Retinal pigment epithelial cell (primary cell): ENCODE measurements around the gene TBC1D9.
"Not testable (repeated sequence)": the region's sequence is repeated elsewhere in the genome, so short reads cannot be mapped to it uniquely, and the experiment has no call there.

Experiments used
- DNase-seq: peaks from one replicate; pipeline ENCODE4 v3.0.0-alpha.2; 2010; ENCODE audit warnings: low read depth
- H3K4me3 ChIP-seq: 2 replicates; pipeline ENCODE4 v1.5.1; 2011; ENCODE audit warnings: mild to moderate bottlenecking, low read length, control low read depth, moderate library complexity
- TF ChIP-seq, protein P1 (sequence below): conservative IDR thresholded peaks from 2 replicates; pipeline ENCODE4 v1.5.1; 2011; ENCODE audit warnings: low read depth, low read length, control low read depth, inconsistent platforms

The TBC1D9 gene

DNA sequence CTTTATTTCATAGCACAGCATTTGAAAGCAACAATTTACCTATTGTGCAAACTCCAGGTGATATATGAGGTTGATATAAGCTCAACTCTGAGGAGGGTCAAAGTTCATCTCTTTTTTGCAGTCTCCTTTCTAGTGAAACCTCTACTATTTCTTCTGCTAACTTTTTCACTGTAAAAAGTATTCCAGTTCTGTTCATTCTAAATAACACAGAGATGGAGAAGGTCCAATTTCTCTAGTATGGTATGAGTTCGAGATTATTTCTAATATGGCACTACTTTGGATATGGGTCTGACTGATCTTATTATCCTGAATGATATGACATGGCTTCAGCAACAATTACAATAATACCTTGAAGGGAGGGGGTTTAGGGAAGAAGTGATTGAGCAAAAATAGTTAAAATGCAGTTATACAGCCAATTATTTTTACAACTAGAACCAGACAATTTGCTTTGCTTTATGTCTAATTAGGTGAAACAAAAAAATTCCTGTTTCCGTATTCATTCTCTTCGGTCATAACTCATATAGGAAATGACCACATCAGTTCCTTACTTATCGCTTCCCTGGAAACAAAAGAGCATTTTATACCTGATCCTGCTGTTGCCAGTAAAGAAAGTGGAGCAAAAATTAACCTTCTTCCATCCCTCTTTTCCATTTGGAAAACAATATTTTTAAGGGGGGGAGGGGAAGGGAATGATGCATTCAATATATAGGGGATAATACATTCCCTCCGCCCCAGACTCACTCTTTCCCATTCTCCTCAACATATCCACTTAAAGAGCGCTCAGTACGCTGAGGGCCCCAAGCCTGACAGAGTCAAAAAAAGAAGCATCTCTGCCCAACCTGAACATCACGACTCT is 1.0 kb downstream of the TBC1D9 start:
- peak overlapping the region; percentile 86 for H3K4me3 ChIP-seq
- DNase-seq, result no peak
- TF ChIP-seq, protein P1, sequence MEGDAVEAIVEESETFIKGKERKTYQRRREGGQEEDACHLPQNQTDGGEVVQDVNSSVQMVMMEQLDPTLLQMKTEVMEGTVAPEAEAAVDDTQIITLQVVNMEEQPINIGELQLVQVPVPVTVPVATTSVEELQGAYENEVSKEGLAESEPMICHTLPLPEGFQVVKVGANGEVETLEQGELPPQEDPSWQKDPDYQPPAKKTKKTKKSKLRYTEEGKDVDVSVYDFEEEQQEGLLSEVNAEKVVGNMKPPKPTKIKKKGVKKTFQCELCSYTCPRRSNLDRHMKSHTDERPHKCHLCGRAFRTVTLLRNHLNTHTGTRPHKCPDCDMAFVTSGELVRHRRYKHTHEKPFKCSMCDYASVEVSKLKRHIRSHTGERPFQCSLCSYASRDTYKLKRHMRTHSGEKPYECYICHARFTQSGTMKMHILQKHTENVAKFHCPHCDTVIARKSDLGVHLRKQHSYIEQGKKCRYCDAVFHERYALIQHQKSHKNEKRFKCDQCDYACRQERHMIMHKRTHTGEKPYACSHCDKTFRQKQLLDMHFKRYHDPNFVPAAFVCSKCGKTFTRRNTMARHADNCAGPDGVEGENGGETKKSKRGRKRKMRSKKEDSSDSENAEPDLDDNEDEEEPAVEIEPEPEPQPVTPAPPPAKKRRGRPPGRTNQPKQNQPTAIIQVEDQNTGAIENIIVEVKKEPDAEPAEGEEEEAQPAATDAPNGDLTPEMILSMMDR, result no peak

DNA sequence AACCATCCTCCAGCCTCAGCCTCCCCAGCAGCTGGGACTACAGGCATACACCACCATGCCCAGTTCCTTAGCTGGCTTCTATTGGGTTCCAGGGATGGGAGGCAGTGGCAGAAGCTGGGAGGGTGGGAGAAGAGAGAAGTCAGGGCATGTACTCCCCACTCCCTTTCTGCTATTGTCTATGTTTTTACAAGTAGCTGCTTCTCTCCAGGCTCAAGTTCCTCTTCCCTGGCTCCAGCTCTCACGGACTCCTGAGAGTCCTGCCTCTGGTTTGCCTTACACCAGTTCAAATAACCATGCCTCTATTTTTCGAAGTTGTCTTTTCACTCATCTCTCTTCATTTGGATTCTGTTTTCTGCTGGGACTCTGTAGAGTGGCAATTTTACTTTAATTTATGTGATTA is 2.9 kb downstream of the TBC1D9 start:
- TF ChIP-seq, protein P1, result no peak
- DNase-seq, result no peak
- no peak overlapping the region for H3K4me3 ChIP-seq

DNA sequence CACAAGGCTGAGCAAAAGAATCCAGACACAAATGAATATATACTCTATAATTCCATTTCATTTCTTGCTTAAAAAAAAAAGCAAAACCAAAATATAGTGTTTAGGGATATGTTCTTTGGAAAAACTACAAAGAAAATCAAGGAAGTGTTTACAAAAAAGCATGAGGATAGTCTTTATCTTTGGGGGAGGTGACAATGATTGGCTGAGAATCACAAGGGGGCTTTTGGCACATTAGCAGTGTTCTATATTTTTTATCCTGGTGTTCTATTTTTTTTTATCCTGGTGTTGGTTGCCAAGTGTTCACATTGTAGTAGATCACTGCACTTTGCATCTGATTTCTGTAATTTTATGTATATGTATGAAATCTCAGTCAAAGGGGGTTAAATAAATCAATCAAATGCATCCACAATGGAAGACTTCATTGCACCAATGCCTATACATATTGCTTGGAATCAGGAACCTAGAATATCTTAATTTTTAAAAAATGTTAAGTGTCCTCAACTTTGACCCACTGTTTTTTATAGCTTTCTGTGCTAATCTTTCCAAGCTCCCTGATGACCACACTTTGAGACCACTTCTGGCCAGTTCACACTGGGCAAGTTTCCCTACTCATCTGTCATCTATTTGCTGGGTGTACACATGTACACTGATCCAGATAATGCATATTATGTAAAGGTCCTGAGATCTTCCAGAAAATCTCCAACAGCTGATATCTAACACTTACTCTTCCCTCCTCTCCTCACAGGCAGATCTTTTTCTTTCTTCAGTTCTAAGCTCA is 3.7 kb downstream of the TBC1D9 start:
- TF ChIP-seq, protein P1, result no peak
- no peak overlapping the region for H3K4me3 ChIP-seq
- DNase-seq, result no peak

DNA sequence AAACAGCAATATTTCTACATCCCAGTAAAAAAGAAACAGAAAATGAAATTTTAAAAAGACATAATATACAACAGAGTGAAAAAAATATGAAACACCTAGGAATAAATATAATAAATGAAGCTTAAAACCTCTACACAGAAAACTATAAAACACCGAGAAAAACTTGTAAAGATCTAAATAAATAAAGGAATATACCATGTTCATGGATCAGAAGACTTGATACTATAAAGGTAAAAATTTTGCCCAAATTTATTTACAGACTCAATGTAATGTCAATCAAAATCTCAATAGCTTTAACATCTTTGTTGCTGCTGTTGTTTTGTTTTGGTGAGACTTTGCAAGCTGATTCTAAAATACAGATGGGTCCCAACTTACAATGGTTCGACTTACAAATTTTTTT is 5.7 kb downstream of the TBC1D9 start:
- no peak overlapping the region for H3K4me3 ChIP-seq
- TF ChIP-seq, protein P1, result no peak
- no peak for DNase-seq

DNA sequence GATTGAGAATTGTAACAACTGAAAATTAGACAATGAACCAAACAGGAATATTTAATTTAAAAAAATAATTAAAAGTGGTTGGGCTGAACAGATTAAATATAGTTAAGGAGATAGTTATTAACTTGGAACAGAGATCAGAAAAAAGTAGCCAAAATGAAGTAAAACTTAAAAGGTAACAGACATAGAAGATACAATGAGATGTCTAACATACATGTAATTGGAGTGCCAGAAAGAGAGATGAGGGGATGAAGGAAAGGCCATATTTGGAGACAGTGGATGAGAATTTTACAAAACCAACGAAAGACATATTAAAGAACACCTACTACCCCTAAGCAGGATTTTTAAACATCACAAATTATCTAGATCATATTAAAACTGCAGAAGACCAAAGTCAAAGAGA is 8.0 kb downstream of the TBC1D9 start:
- DNase-seq, result no peak
- TF ChIP-seq, protein P1, result no peak
- no peak overlapping the region for H3K4me3 ChIP-seq

DNA sequence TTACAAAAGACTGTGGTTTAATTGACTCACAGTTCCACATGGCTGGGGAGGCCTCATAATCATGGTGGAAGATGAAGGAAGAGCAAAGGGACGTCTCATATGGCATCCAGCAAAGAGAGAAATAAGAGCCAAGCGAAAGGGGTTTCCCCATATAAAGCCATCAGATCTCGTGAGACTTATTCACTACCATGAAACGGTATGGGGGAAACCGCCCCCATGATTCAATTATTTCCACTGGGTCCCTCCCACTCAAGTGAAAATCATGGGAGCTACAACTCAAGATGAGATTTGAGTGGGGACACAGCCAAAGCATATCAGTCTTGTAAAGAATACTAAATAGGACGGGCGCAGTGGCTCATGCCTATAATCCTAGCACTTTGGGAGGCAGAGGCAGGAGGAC is 9.6 kb downstream of the TBC1D9 start:
- DNase-seq, H3K4me3 ChIP-seq: not testable (repeated sequence)

DNA sequence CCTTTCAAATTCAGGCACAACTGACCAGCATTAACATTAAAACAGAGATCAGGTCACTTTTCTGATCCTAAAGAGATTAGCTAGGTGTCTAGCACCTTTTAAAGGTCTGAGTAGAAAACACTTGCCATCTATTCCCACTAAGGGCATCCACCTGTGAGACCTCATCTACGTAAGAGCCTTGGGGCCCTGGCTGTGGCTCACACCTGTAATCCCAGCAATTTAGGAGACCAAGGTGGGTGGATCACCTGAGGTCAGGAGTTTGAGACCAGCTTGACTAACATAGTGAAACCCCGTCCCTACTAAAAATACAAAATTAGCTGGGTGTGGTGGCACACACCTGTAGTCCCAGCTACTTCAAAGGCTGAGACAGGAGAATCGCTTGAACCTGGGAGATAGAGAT is 11.8 kb downstream of the TBC1D9 start:
- no peak overlapping the region for H3K4me3 ChIP-seq
- TF ChIP-seq, protein P1, result no peak
- no peak for DNase-seq
